Activated naive CD4-positive, alpha-beta T cell (primary cell): ENCODE results near the gene CBX7.
A peak's percentile ranks its signal among the peaks of the same experiment; 100 is the strongest.
"Not testable (repeated sequence)": the region's sequence is repeated elsewhere in the genome, so short reads cannot be mapped to it uniquely, and the experiment has no call there.

Source experiments
- DNase-seq, 4 experiments: peaks; one replicate each; lab custom pipeline; 2025; lab: John Stamatoyannopoulos, UW

The CBX7 gene

GRCh38 chr22:39174498-39175352 is 22.2 kb upstream of the CBX7 start:
- peak in 3 of 4 experiments; percentile 18 to 73 (median 66) for DNase-seq

GRCh38 chr22:39173787-39174497 is 21.5 kb upstream of the CBX7 start:
- DNase-seq = no peak

GRCh38 chr22:39173050-39173706 is 20.7 kb upstream of the CBX7 start:
- DNase-seq = no peak

GRCh38 chr22:39172265-39173049 is 20.0 kb upstream of the CBX7 start:
- not testable (repeated sequence) for DNase-seq

- no peak for DNase-seq
These were observed 19.3 kb upstream of the CBX7 start for GRCh38 chr22:39171623-39172264.

GRCh38 chr22:39170825-39171622 is 18.5 kb upstream of the CBX7 start:
- peak; percentile 64 to 83 (median 74) for DNase-seq

- no peak for DNase-seq
These were observed 17.5 kb upstream of the CBX7 start for GRCh38 chr22:39169797-39170466.

GRCh38 chr22:39166547-39166946 is 14.1 kb upstream of the CBX7 start:
- DNase-seq = no peak

- DNase-seq = not testable (repeated sequence)
These were observed 3.6 kb upstream of the CBX7 start for GRCh38 chr22:39156093-39156492.

- DNase-seq = no peak
These were observed 2.9 kb upstream of the CBX7 start for GRCh38 chr22:39155421-39155820.

GRCh38 chr22:39153220-39153717 is 789 bp upstream of the CBX7 start:
- DNase-seq = no peak

- no peak for DNase-seq
These were observed 413 bp downstream of the CBX7 start for GRCh38 chr22:39152024-39152510.

GRCh38 chr22:39151329-39151975 is 1.0 kb downstream of the CBX7 start:
- no peak for DNase-seq

GRCh38 chr22:39150848-39151215 is 1.6 kb downstream of the CBX7 start:
- DNase-seq = no peak

- no peak for DNase-seq
These were observed 2.3 kb downstream of the CBX7 start for GRCh38 chr22:39149915-39150847.

- DNase-seq = peak in 1 of 4 experiments; percentile 19
These were observed 3.5 kb downstream of the CBX7 start for GRCh38 chr22:39148727-39149535.
